Ovary (tissue), 3 donors: ENCODE measurements around the gene SQSTM1.

Source experiments
- CTCF ChIP-seq, 3 donors: fragments of 450-650 bp in 2 of 3; fragments of 200-600 bp in 1 of 3; IDR thresholded peaks; one replicate each; pipeline versions ENCODE4 v1.5.1 to v1.8.0; 2016 to 2022; ENCODE audit warnings: antibody characterized with exemption in 3 of 3, mild to moderate bottlenecking in 1 of 3
- EP300 ChIP-seq: sonication (generic); formaldehyde crosslinking; IDR thresholded peaks from one replicate; pipeline ENCODE4 v1.6.1; 2017; ENCODE audit warnings: antibody characterized with exemption
- POLR2A ChIP-seq: fragments of 450-650 bp; IDR thresholded peaks from one replicate; pipeline ENCODE4 v1.6.1; 2017; ENCODE audit warnings: antibody characterized with exemption, mild to moderate bottlenecking, moderate library complexity
- donor health status: DM: no; HTN: no; CAD: no.

- no peak for TF ChIP-seq CTCF (IDR thresholded peaks at IDR 0.05)
- no peak for TF ChIP-seq POLR2A
- TF ChIP-seq EP300, result no peak
Observed at GRCh38 chr5:179840321-179840720, 19.6 kb downstream of the SQSTM1 start.
